Measurements from ENCODE around the gene TFAP2D. TPM values are rescaled to one million over a fixed set of nuclear protein-coding genes. Genes with fewer than 3 reads are reported as not detected.
A peak's percentile ranks its signal among the peaks of the same experiment; 100 is the strongest.

Gene TFAP2D
- total and polyA plus RNA-seq, 2 experiments from 2014 or later: not detected

GRCh38 chr6:50815436-50816114 is 102.2 kb downstream of the TFAP2D start:
- Histone ChIP-seq H3K4me1 (ENCODE audit: insufficient read depth) (peaks cover 23% of the 10 kb centered on the region), H3K79me2 (replicated peaks; ENCODE audit: insufficient read depth) (no peaks in the 10 kb centered on the region), H3K27ac (ENCODE audit: low read depth) (no peak overlapping the region), H3K9me2 (ENCODE audit: insufficient read depth) (no peaks in the 10 kb centered on the region), H3F3A (replicated peaks; ENCODE audit: low read depth) (no peaks in the 10 kb centered on the region), H2AFZ (no peak overlapping the region), H3K4me3 (peak overlapping the region; percentile 44), H3K4me2 (peak overlapping the region; percentile 72), H3K36me3 (ENCODE audit: insufficient read depth) (no peaks in the 10 kb centered on the region), H4K20me1 (replicated peaks; ENCODE audit: insufficient read depth) (peaks cover 8% of the 10 kb centered on the region), H3K27me3 (ENCODE audit: insufficient read depth) (peaks cover 69% of the 10 kb centered on the region)
- no peak for ATAC-seq
- TF ChIP-seq NANOG (IDR thresholded peaks at IDR 0.05; ENCODE audit: borderline replicate concordance): no peak
- peak in 1 of 2 experiments; percentile 31; a peak in 2 of 4 replicates for TF ChIP-seq CTCF (conservative IDR thresholded peaks at IDR 0.05; ENCODE audit: low read depth in 2 of 2)
- TF ChIP-seq JUNB (IDR thresholded peaks at IDR 0.05; ENCODE audit: unreplicated experiment): no peak
- peak overlapping the region; percentile 75 for H3K4me3 Mint-ChIP-seq
- no peak for DNase-seq (ENCODE audit: low spot score)
- peaks cover 57% of the 10 kb centered on the region for H3K27me3 Mint-ChIP-seq (ENCODE audit: insufficient read depth, low read depth, poor library complexity)
- H3K4me1 Mint-ChIP-seq: peaks cover 21% of the 10 kb centered on the region
- no peak overlapping the region for H3K27ac Mint-ChIP-seq
- H3K9me3 Mint-ChIP-seq: peaks cover 11% of the 10 kb centered on the region
- H3K36me3 Mint-ChIP-seq (ENCODE audit: low read depth): peaks cover 5% of the 10 kb centered on the region; the same call in 2 of the 3 replicates

- H3K27me3 ChIP-seq (ENCODE audit: insufficient read depth): peaks cover 75% of the 10 kb centered on the region
- ATAC-seq (no peak), DNase-seq (ENCODE audit: low spot score) (peak; percentile 90)
- H3K4me1 ChIP-seq (ENCODE audit: insufficient read depth): peaks cover 29% of the 10 kb centered on the region
- TF ChIP-seq STAT1 (IDR thresholded peaks at IDR 0.05; ENCODE audit: unreplicated experiment) (no peak), REST (IDR thresholded peaks at IDR 0.05; ENCODE audit: unreplicated experiment) (no peak), ETS1 (IDR thresholded peaks at IDR 0.05) (no peak), CTCF (conservative IDR thresholded peaks at IDR 0.05; ENCODE audit: low read depth in 2 of 2) (peak; percentile 89 to 98), NANOG (IDR thresholded peaks at IDR 0.05; ENCODE audit: borderline replicate concordance) (no peak), POLR2AphosphoS5 (IDR thresholded peaks at IDR 0.05; ENCODE audit: low read depth) (no peak)
- peaks cover 9% of the 10 kb centered on the region for H4K20me1 ChIP-seq (replicated peaks; ENCODE audit: insufficient read depth)
- peaks cover 5% of the 10 kb centered on the region for H3K9me3 Mint-ChIP-seq
- no peaks in the 10 kb centered on the region for H3K79me2 ChIP-seq (replicated peaks; ENCODE audit: insufficient read depth)
- H3K27ac Mint-ChIP-seq: no peak overlapping the region
- peaks cover under 1% of the 10 kb centered on the region; the same call in 1 of the 3 replicates for H3K36me3 Mint-ChIP-seq (ENCODE audit: low read depth)
- H3K27ac ChIP-seq (ENCODE audit: low read depth): no peak overlapping the region
- peaks cover 24% of the 10 kb centered on the region for H3K4me1 Mint-ChIP-seq
- no peaks in the 10 kb centered on the region for H3K36me3 ChIP-seq (ENCODE audit: insufficient read depth)
- H3K27me3 Mint-ChIP-seq (ENCODE audit: insufficient read depth, low read depth, poor library complexity): peaks cover 63% of the 10 kb centered on the region
- H2AFZ ChIP-seq: no peak overlapping the region
- peaks cover 4% of the 10 kb centered on the region; the same call in 1 of the 2 replicates for H3F3A ChIP-seq (replicated peaks; ENCODE audit: low read depth)
- H3K4me2 ChIP-seq: peak overlapping the region; percentile 72
- peak overlapping the region; percentile 75 for H3K4me3 Mint-ChIP-seq
- no peaks in the 10 kb centered on the region for H3K9me2 ChIP-seq (ENCODE audit: insufficient read depth)
- peak overlapping the region; percentile 44 for H3K4me3 ChIP-seq
Observed at GRCh38 chr6:50816115-50816675, 102.9 kb downstream of the TFAP2D start.

Data from GM23338 (cell line).